ENCODE results near the gene HS6ST1. TPM values are rescaled to one million over a fixed set of nuclear protein-coding genes. Genes with fewer than 3 reads are reported as not detected.
"Not testable (repeated sequence)": the region's sequence is repeated elsewhere in the genome, so short reads cannot be mapped to it uniquely, and the experiment has no call there.

HS6ST1 gene
- total RNA-seq, 1 donor from 2014 or later, result 14.4 TPM

- DNase-seq (ENCODE audit: low spot score), result peak; percentile 75
- intact Hi-C loops (cut with DNase I), result loop anchor here (2.0 to 10.0 kb wide), 6 partner anchors 23 to 1599 kb away; no protein-coding TSS in a partner anchor
Measured at GRCh38 chr2:128325611-128326181, 7.0 kb upstream of the HS6ST1 start.

GRCh38 chr2:128324897-128325410 is 6.3 kb upstream of the HS6ST1 start:
- intact Hi-C loops (cut with DNase I), result loop anchor here (2.0 to 10.0 kb wide), 7 partner anchors 24 to 1600 kb away; no protein-coding TSS in a partner anchor
- DNase-seq (ENCODE audit: low spot score), result no peak

GRCh38 chr2:128324008-128324896 is 5.6 kb upstream of the HS6ST1 start:
- intact Hi-C loops (cut with DNase I), result loop anchor here (2.0 to 10.0 kb wide), 7 partner anchors 25 to 1601 kb away; no protein-coding TSS in a partner anchor
- peak; percentile 69 for DNase-seq (ENCODE audit: low spot score)

GRCh38 chr2:128323555-128323931 is 4.9 kb upstream of the HS6ST1 start:
- intact Hi-C loops (cut with DNase I), result loop anchor here (5.0 to 10.0 kb wide), 6 partner anchors 141 to 1601 kb away; no protein-coding TSS in a partner anchor
- DNase-seq (ENCODE audit: low spot score), result no peak

GRCh38 chr2:128322715-128323554 is 4.3 kb upstream of the HS6ST1 start:
- intact Hi-C loops (cut with DNase I), result loop anchor here (5.0 to 10.0 kb wide), 6 partner anchors 141 to 1602 kb away; no protein-coding TSS in a partner anchor
- peak; percentile 70 for DNase-seq (ENCODE audit: low spot score)

- intact Hi-C loops (cut with DNase I), result loop anchor here (2.0 to 10.0 kb wide), 7 partner anchors 140 to 1603 kb away; no protein-coding TSS in a partner anchor
Measured at GRCh38 chr2:128321784-128322714, 3.4 kb upstream of the HS6ST1 start.

GRCh38 chr2:128320906-128321771 is 2.5 kb upstream of the HS6ST1 start:
- DNase-seq (ENCODE audit: low spot score), result peak; percentile 65
- intact Hi-C loops (cut with DNase I), result loop anchor here (2.0 to 10.0 kb wide), 7 partner anchors 139 to 1604 kb away; no protein-coding TSS in a partner anchor

More at GRCh38 chr2:128321784-128322714, 3.4 kb upstream of the HS6ST1 start:
- peak; percentile 92 for DNase-seq (ENCODE audit: low spot score)

GRCh38 chr2:128320192-128320905 is 1.7 kb upstream of the HS6ST1 start:
- DNase-seq (ENCODE audit: low spot score), result no peak
- intact Hi-C loops (cut with DNase I), result loop anchor here (2.0 to 10.0 kb wide), 7 partner anchors 138 to 1604 kb away; no protein-coding TSS in a partner anchor

- peak; percentile 39 for DNase-seq (ENCODE audit: low spot score)
- intact Hi-C loops (cut with DNase I), result loop anchor here (2.0 to 10.0 kb wide), 8 partner anchors 87 to 1605 kb away; no protein-coding TSS in a partner anchor
Measured at GRCh38 chr2:128319631-128320191, 1.0 kb upstream of the HS6ST1 start.

- intact Hi-C loops (cut with DNase I), result loop anchor here (5.0 kb wide), 1 partner anchor 86 kb away; no protein-coding TSS in a partner anchor
- peak; percentile 70 for DNase-seq (ENCODE audit: low spot score)
Measured at GRCh38 chr2:128318245-128318644, 423 bp downstream of the HS6ST1 start.

- intact Hi-C loops (cut with DNase I), result loop anchor here (5.0 kb wide), 1 partner anchor 86 kb away; no protein-coding TSS in a partner anchor
- DNase-seq (ENCODE audit: low spot score), result not testable (repeated sequence)
Measured at GRCh38 chr2:128317899-128318225, 806 bp downstream of the HS6ST1 start.

GRCh38 chr2:128317181-128317898 is 1.3 kb downstream of the HS6ST1 start:
- intact Hi-C loops (cut with DNase I), result loop anchor here (5.0 kb wide), 1 partner anchor 85 kb away; no protein-coding TSS in a partner anchor
- DNase-seq (ENCODE audit: low spot score), result peak; percentile 76

- intact Hi-C loops (cut with DNase I), result loop anchor here (5.0 kb wide), 1 partner anchor 84 kb away; no protein-coding TSS in a partner anchor
- DNase-seq (ENCODE audit: low spot score), result no peak
Measured at GRCh38 chr2:128316777-128317180, 1.9 kb downstream of the HS6ST1 start.

- peak; percentile 71 for DNase-seq (ENCODE audit: low spot score)
- intact Hi-C loops (cut with DNase I), result loop anchor here (5.0 kb wide), 1 partner anchor 84 kb away; no protein-coding TSS in a partner anchor
Measured at GRCh38 chr2:128315829-128316776, 2.6 kb downstream of the HS6ST1 start.

Data from cardiac septum (tissue), 1 donor.